HG03520 (cell line): ENCODE data around the gene KDM2B.
A peak's percentile ranks its signal among the peaks of the same experiment; 100 is the strongest.

Experiments used
- ATAC-seq: cut with Tn5 transposase; IDR thresholded peaks from one replicate; pipeline ENCODE4 v1.9.1; 2021; ENCODE audit warnings: mild to moderate bottlenecking, moderate library complexity; ENCODE audit not compliant: unreplicated experiment

Gene KDM2B

GRCh38 chr12:121440768-121441167 lies 140.1 kb downstream of the KDM2B start:
- ATAC-seq = no peak

- no peak for ATAC-seq
Measured at GRCh38 chr12:121439715-121440114, 141.1 kb downstream of the KDM2B start.

GRCh38 chr12:121438905-121439304 lies 141.9 kb downstream of the KDM2B start:
- ATAC-seq = no peak

- no peak for ATAC-seq
Measured at GRCh38 chr12:121436706-121437105, 144.1 kb downstream of the KDM2B start.

GRCh38 chr12:121432740-121433480 lies 147.9 kb downstream of the KDM2B start:
- no peak for ATAC-seq

- no peak for ATAC-seq
Measured at GRCh38 chr12:121430833-121431415, 149.9 kb downstream of the KDM2B start.

GRCh38 chr12:121428883-121429282 lies 151.9 kb downstream of the KDM2B start:
- no peak for ATAC-seq

- no peak for ATAC-seq
Measured at GRCh38 chr12:121427556-121428050, 153.2 kb downstream of the KDM2B start.

GRCh38 chr12:121424624-121424975 lies 156.2 kb downstream of the KDM2B start:
- no peak for ATAC-seq

GRCh38 chr12:121423682-121424623 lies 156.9 kb downstream of the KDM2B start:
- ATAC-seq = no peak

- ATAC-seq = no peak
Measured at GRCh38 chr12:121423253-121423652, 157.6 kb downstream of the KDM2B start.

- no peak for ATAC-seq
Measured at GRCh38 chr12:121420109-121420508, 160.7 kb downstream of the KDM2B start.

- no peak for ATAC-seq
Measured at GRCh38 chr12:121417847-121418246, 163.0 kb downstream of the KDM2B start.

GRCh38 chr12:121413917-121414316 lies 166.9 kb downstream of the KDM2B start:
- ATAC-seq = no peak

GRCh38 chr12:121405211-121405610 lies 175.6 kb downstream of the KDM2B start:
- no peak for ATAC-seq

GRCh38 chr12:121404734-121405133 lies 176.1 kb downstream of the KDM2B start:
- no peak for ATAC-seq

GRCh38 chr12:121403721-121404120 lies 177.1 kb downstream of the KDM2B start:
- no peak for ATAC-seq

- ATAC-seq = peak; percentile 41
Measured at GRCh38 chr12:121400332-121401139, 180.3 kb downstream of the KDM2B start.

- ATAC-seq = peak; percentile 88
Measured at GRCh38 chr12:121399391-121400331, 181.2 kb downstream of the KDM2B start, which contains the start of gene RNF34. Gene RNF34 (plus strand): TSS chr12:121400118. CDS start chr12:121400213, 95 bp downstream.
